SK-N-SH treated with all-trans-retinoic acid at 6 μM for 48 hours (cell line): Measurements from ENCODE around the gene PRKAG2.

Experiments
- PATZ1 ChIP-seq: fragments of 250-450 bp; sonication (Bioruptor Pico); IDR thresholded peaks from 2 replicates; pipeline ENCODE4 v1.8.0; 2020; ENCODE audit warnings: mild to moderate bottlenecking, moderate library complexity, borderline replicate concordance
- ZFP3 ChIP-seq: fragments of 250-450 bp; sonication (Bioruptor Pico); IDR thresholded peaks from 2 replicates; pipeline ENCODE4 v1.5.0; 2020; ENCODE audit warnings: mild to moderate bottlenecking, moderate library complexity
- TF ChIP-seq, protein P1 (sequence below): fragments of 250-450 bp; sonication (Bioruptor Pico); IDR thresholded peaks from 2 replicates; pipeline ENCODE4 v1.8.0; 2021; ENCODE audit warnings: low read depth, mild to moderate bottlenecking, moderate library complexity, borderline replicate concordance

DNA sequence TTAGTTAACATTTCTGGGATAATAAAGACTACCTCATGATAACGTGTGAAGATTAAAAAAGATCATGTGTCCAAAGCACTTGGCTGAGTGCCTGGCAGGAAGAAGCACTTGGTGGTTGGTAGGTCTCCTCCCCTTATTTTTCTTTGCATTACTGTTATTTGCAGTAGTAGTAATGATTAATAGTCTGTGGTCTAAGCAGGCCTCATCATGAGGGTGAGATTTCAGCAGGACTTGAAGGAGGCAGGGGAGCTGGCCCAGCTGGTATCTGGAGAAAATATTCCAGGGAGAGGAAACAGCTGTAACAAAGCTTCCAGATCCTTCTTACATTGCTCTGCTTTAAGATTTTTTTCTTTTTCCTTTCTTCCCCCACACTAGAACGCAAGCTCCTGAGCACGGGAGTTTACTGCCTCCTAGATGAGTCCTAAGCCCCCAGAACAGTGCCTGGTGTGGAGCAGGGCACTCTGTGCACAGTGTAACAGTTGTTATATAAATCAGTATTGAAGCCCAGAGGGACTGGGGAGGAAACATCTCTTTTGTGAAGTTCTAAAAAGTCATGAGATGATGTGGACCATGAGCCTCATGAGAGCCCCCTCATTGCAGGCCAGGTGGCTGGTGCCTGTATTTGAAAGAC is 326.1 kb downstream of the PRKAG2 start:
- no peak for TF ChIP-seq PATZ1 (CRISPR knock-in tag)
- no peak for TF ChIP-seq ZFP3 (CRISPR knock-in tag)
- TF ChIP-seq, protein P1, sequence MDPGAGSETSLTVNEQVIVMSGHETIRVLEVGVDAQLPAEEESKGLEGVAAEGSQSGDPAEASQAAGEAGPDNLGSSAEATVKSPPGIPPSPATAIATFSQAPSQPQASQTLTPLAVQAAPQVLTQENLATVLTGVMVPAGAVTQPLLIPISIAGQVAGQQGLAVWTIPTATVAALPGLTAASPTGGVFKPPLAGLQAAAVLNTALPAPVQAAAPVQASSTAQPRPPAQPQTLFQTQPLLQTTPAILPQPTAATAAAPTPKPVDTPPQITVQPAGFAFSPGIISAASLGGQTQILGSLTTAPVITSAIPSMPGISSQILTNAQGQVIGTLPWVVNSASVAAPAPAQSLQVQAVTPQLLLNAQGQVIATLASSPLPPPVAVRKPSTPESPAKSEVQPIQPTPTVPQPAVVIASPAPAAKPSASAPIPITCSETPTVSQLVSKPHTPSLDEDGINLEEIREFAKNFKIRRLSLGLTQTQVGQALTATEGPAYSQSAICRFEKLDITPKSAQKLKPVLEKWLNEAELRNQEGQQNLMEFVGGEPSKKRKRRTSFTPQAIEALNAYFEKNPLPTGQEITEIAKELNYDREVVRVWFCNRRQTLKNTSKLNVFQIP (CRISPR knock-in tag), result no peak
